ENCODE measurements around the gene CNTN1.

- TF ChIP-seq CTCF (IDR thresholded peaks at IDR 0.05): no peak
- no peak for TF ChIP-seq POLR2A (IDR thresholded peaks at IDR 0.05)
These were observed 331.6 kb downstream of the CNTN1 start for GRCh38 chr12:41023836-41024235.
